Superior temporal gyrus (tissue), 1 donor: ENCODE data around the gene RBM20.
A peak's percentile ranks its signal among the peaks of the same experiment; 100 is the strongest.
"Not testable (repeated sequence)": the region's sequence is repeated elsewhere in the genome, so short reads cannot be mapped to it uniquely, and the experiment has no call there.

Experiments used
- DNase-seq: peaks from one replicate; pipeline ENCODE4 v3.0.0-alpha.2; 2016; ENCODE audit errors: extremely low spot score

The RBM20 gene

DNA sequence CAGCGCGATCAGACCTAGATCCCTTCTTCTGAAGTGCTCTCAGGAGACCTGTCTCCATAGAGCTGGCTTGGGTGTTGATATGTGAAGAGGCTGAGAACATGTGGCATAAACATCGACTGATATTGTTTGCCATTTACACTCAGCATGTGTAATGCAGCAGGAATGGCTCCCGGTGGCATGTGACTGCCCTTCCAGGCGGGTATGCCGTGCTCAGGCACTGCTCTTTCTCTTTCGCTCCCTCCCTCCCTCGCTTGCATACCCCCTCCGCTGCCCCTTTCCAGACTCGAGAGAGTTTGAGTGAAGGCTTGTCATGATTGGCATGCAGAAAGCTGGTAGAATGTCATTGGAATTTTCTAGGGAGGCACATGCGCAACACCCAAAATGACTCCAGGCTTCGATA, 120.2 kb downstream of the RBM20 start:
- DNase-seq: no peak

- DNase-seq: no peak
These were observed 120.8 kb downstream of the RBM20 start for GRCh38 chr10:110764793-110765512.

DNA sequence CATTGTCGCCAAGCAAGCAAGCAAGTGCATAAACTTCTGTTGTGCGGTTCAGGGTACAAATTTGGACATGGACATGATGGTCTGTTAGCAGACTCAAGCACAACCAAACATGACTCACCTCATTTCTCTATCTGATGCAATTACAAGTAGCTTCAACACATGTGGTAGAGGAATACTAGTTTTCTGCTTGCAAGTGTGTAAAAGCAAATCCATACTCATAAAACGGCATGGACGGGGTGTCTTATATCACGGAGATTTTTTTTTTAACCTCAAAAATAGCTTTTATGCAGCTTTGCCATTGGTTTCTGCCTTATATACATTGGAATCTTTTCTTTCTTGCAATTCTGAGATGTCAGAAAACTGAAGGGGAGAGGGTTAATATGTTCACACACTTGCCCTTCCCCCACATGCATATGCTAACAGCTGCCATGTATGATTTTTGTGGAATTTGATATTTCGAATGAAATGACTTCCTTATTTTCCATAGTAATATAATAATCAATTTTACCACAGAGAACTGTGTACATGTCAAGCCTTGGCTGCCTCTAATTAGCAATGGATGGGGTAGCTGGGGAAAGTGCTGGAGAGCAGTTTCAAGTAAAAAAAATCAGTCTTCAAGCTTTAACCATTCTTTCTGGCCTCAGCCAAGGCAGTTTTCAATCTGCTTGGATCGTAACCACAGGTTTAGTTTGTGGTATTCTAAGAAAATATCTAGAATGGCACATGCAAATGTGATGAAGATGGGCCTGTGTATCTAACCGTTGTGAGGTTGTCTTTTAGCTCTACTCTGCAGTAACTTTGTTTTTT, 121.6 kb downstream of the RBM20 start:
- DNase-seq: no peak

- DNase-seq: not testable (repeated sequence)
These were observed 123.5 kb downstream of the RBM20 start for GRCh38 chr10:110767601-110768000.

DNA sequence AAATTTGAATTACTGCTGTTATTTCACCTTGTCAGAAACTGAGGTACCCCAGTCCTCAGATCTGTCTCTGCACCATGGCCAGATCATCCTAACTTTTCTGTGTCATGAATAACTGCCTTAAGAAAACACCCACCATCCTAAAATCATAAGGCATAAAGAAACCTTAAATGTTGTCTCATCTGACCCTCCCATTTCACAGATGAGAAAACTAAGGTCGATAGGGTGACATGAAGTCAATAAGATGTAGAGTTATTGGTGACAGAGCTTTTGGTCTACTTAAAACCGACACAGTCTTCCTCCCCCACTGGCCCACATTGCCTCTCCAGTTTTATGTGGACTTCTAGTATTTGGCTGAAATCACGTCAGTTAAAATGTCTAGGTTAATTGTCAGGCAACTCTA, 126.1 kb downstream of the RBM20 start:
- no peak for DNase-seq

- no peak for DNase-seq
These were observed 127.3 kb downstream of the RBM20 start for GRCh38 chr10:110771486-110771885.

- no peak for DNase-seq
These were observed 127.9 kb downstream of the RBM20 start for GRCh38 chr10:110771991-110772390.

- DNase-seq: no peak
These were observed 128.4 kb downstream of the RBM20 start for GRCh38 chr10:110772454-110773025.

- DNase-seq: no peak
These were observed 129.5 kb downstream of the RBM20 start for GRCh38 chr10:110773693-110774068.

GRCh38 chr10:110774069-110775019, 130.2 kb downstream of the RBM20 start:
- DNase-seq: peak; percentile 33

DNA sequence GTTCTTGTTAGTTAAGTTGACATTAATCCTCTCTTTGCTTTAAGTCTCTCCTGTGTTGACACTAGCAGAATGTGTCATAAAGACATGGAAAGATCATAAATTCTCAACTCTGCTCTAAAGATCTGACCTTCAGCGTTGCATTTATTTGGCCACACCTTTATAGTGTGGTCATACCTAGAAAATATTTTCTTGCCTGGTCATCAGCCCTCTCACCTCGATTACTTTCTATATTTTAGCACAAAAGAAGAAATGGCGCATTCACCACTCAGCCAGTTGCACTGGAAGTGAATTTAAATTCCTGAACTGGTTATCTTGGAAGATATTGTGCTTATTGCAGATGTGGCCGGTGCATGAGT, 130.9 kb downstream of the RBM20 start:
- DNase-seq: no peak

DNA sequence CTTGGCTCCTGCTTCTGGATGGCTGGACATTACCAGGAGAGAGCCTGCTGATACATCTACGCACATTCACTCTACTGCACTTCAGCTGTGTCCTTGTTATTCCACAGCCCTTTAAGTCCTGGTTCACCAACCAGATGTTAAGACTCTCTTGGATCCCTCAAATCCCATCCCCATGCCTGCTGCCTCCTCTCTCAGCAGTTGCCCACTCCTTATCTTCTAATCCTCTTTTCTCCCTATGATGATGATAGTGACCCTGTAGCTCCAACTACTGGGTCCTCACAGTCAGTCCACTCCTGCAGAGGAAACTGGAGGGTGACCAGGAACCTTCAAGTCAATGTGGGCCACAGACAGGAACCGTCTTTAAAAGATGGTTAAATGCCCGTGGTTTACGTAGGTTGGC, 131.3 kb downstream of the RBM20 start:
- DNase-seq: no peak

- peak; percentile 66 for DNase-seq
These were observed 132.9 kb downstream of the RBM20 start for GRCh38 chr10:110777017-110777416.

DNA sequence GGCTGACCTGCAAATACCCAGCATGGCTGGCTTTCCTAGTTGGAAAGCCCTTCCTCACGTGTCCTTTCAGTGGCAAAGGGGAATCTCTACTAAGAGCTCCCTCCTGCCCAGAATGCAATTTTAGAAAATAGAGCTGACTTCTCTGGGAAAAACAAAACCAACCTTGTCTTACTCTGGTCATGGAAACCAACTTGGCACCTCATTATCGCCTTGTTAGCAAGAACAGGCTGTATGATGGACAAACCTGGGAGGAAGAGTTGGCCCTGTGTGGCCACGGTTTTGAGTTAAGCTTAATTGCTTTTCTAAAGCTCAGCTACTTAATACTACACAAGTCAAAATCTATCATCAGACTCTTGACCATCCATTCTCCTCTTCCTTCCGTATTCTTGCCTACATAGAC, 133.5 kb downstream of the RBM20 start:
- no peak for DNase-seq

- no peak for DNase-seq
These were observed 134.1 kb downstream of the RBM20 start for GRCh38 chr10:110778211-110778610.

DNA sequence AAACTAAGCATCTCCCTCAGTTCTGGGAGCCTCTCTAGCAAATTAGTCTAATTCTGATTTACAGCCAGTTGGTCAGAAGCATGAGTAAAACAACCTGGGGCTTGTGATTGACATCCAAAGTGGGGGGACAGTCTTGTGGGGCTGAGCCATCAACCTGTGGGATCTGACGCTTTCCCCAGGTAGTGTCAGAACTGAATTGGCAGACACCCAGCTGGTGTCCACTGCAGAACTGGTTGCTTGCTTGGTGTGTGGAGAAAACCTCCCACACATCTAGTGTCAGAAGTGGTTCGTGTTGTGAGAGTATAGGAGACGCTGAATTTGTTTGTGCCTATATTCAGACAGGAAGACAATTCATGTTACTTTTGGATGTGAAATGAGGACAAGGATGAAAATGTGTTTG, 135.4 kb downstream of the RBM20 start:
- DNase-seq: no peak

- no peak for DNase-seq
These were observed 136.6 kb downstream of the RBM20 start for GRCh38 chr10:110780704-110781103.

- DNase-seq: no peak
These were observed 137.0 kb downstream of the RBM20 start for GRCh38 chr10:110781139-110781538.

DNA sequence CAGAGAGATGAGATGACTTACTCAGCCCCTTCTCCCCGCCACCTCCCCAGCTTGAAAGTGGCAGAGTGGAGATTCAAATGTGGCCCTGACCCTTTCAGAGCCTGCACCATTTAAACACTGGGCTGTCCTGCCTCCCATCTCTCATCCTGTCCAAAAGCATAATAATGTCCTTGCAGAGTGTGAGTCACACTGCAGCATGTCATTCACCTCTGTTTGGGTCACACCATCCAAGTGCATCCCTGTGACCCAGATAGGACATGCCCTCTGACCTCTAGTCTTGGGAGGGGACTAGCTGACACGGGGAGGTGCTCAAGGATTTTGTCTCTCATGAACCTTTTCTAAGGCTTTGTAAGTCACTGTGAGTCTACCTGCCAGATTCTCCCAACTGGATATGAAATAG, 138.5 kb downstream of the RBM20 start:
- DNase-seq: no peak

GRCh38 chr10:110783509-110784107, 139.5 kb downstream of the RBM20 start:
- no peak for DNase-seq

DNA sequence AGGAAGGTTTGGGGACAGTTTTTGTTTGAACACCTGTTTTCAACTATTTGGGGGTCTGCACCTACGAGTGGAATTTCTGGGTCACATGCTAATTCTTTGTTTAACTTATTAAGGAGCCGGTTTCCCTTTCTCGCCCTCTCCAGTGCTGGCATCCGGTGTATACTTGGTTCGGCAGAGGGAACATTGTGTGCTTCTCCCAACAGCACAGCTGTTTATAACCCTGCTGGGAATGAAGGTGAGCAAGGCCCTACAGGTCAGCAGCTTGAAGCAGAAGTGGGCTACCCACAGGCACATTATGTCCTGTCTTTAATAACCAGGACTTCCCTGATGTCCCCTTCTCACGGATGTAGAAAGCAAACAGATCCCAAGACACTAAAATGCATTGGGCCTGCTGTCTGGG, 140.1 kb downstream of the RBM20 start:
- DNase-seq: no peak

DNA sequence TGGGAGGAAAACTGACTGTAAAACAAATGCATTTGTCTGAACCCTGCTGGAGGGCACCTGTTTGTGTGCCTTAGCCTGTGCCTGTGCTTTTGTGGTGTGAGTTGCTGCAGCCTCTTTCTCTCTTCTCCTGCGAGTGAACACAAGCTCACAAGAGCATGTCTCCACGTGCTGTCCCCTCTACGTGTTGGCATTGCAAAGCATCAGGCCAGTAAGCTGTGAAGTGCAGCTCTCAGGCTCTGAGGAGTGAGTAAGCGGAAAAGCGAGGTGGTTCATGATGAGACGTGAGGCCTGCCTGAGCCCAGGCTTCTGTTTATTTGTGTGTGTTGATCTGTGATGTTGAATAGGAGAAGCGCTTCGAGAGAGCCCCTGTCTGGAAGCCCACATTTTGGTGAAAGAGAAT, 142.0 kb downstream of the RBM20 start:
- no peak for DNase-seq
